HG03175 (cell line): Measurements from ENCODE around the gene PUS1.

Experiments used
- ATAC-seq: cut with Tn5 transposase; IDR thresholded peaks from one replicate; pipeline ENCODE4 v1.9.1; 2021; ENCODE audit warnings: mild to moderate bottlenecking, moderate library complexity; ENCODE audit not compliant: unreplicated experiment

The PUS1 gene

GRCh38 chr12:131989021-131989420 lies 59.9 kb downstream of the PUS1 start:
- no peak for ATAC-seq

GRCh38 chr12:131990066-131990979 lies 61.2 kb downstream of the PUS1 start:
- no peak for ATAC-seq

GRCh38 chr12:131990980-131991305 lies 61.9 kb downstream of the PUS1 start:
- no peak for ATAC-seq

- ATAC-seq = no peak
Observed at GRCh38 chr12:131991816-131992430, 62.8 kb downstream of the PUS1 start.

- peak; percentile 84 for ATAC-seq
Observed at GRCh38 chr12:131994589-131994988, 65.5 kb downstream of the PUS1 start.
